Endothelial cell (in vitro differentiated cells): ENCODE results near the gene SLC16A8. TPM values are rescaled to one million over a fixed set of nuclear protein-coding genes. Genes with fewer than 3 reads are reported as not detected.

ENCODE experiments used
- DNase-seq: peaks from one replicate; pipeline ENCODE4 v3.0.0; 2021; ENCODE audit warnings: low spot score
- H3K27ac Mint-ChIP-seq: one replicate; pipeline ENCODE4 v1.8.0; 2021; ENCODE audit warnings: mixed read lengths, inconsistent platforms; ENCODE audit not compliant: unreplicated experiment
- H3K27me3 Mint-ChIP-seq: one replicate; pipeline ENCODE4 v1.8.0; 2021; ENCODE audit warnings: mild to moderate bottlenecking, moderate library complexity, mixed read lengths, inconsistent platforms; ENCODE audit not compliant: unreplicated experiment
- H3K36me3 Mint-ChIP-seq: one replicate; pipeline ENCODE4 v1.8.0; 2021; ENCODE audit warnings: mild to moderate bottlenecking, low read depth, mixed read lengths, inconsistent platforms; ENCODE audit not compliant: unreplicated experiment
- H3K4me1 Mint-ChIP-seq: one replicate; pipeline ENCODE4 v1.8.0; 2021; ENCODE audit warnings: mild to moderate bottlenecking, mixed read lengths, inconsistent platforms; ENCODE audit not compliant: unreplicated experiment
- H3K4me3 Mint-ChIP-seq: one replicate; pipeline ENCODE4 v1.8.0; 2021; ENCODE audit warnings: mild to moderate bottlenecking, mixed read lengths, inconsistent platforms; ENCODE audit not compliant: unreplicated experiment
- H3K9me3 Mint-ChIP-seq: one replicate; pipeline ENCODE4 v1.8.0; 2021; ENCODE audit warnings: mixed read lengths, inconsistent platforms; ENCODE audit not compliant: unreplicated experiment
- total RNA-seq: library from RNA; stranded (reverse); fragmentation: NEBNext Ultra II Directional; extraction: Animal tissue kit (Norgen Biotek cat#: 25700); gene quantifications from one replicate; pipeline ENCODE4 v1.2.1, GENCODE V29; 2021; ENCODE audit not compliant: unreplicated experiment
- TF ChIP-seq, protein P1 (sequence below): fragments of 200-600 bp; sonication (generic); IDR thresholded peaks from one replicate; pipeline ENCODE4 v1.5.0; 2021; ENCODE audit warnings: antibody characterized with exemption; ENCODE audit not compliant: unreplicated experiment

The SLC16A8 gene
- total RNA-seq, 1 donor from 2014 or later: not detected

DNA sequence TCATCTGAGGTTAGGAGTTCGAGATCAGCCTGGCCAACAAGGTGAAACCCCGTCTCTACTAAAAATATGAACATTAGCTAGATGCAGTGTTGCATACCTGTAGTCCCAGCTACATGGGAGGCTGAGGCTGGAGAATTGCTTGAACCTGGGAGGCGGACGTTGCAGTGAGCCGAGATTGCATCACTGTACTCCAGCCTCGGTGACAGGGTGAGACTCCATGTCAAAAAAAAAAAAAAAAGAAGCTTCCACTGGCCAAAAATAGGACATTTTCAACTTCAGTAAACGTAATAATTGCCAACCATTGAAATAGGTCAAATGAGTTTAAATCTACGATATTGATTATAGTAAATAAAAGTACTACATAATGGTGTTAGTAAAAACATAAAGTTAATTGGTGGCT lies 19.7 kb upstream of the SLC16A8 start:
- H3K4me1 Mint-ChIP-seq: peaks cover 16% of the 10 kb centered on the region

DNA sequence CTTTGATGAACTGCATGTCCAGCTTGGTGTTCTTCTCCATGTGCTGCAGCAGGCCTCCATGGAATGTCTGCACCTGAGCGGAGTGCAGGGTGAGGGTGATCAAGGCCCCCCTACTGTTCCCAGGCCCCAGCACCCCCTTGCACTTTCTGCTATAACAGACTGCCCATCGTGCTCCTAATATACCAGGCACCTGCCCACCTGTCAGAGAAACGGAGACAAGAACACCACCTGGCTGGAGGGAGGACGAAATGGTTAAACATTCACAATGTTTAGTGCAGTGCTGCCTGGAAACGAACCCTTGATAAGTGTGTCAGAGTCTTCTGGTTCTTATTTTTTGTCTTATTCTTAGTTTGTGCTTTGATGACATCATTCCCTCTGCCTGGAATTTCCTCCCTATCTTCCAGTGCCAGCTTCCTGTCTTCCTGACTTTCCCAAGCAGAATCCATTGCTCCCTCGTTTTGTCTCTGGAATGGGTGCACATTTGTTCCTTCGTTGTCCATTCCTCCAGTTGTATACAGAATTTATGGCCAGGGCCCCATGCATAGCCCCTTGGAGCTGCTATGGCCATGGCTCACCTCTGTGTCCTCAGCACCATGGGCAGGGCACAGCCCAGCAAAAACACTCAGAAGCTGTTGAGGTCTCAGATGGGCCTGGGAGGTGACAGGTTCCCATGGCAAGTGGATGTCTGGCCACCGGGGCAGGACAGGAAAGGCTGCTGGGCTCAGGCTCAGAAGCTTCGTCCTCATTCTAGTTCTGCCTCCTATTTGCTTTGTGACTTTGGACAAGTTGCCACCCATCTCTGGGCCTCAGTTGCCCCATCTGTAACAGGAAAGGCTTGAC lies 14.6 kb upstream of the SLC16A8 start:
- Mint-ChIP-seq H3K9me3 (no peaks in the 10 kb centered on the region), H3K27ac (peak overlapping the region; percentile 80), H3K4me1 (peaks cover 29% of the 10 kb centered on the region), H3K4me3 (peak overlapping the region; percentile 16), H3K36me3 (peaks cover 4% of the 10 kb centered on the region), H3K27me3 (peaks cover 3% of the 10 kb centered on the region)
- no peak for DNase-seq
- TF ChIP-seq, protein P1, sequence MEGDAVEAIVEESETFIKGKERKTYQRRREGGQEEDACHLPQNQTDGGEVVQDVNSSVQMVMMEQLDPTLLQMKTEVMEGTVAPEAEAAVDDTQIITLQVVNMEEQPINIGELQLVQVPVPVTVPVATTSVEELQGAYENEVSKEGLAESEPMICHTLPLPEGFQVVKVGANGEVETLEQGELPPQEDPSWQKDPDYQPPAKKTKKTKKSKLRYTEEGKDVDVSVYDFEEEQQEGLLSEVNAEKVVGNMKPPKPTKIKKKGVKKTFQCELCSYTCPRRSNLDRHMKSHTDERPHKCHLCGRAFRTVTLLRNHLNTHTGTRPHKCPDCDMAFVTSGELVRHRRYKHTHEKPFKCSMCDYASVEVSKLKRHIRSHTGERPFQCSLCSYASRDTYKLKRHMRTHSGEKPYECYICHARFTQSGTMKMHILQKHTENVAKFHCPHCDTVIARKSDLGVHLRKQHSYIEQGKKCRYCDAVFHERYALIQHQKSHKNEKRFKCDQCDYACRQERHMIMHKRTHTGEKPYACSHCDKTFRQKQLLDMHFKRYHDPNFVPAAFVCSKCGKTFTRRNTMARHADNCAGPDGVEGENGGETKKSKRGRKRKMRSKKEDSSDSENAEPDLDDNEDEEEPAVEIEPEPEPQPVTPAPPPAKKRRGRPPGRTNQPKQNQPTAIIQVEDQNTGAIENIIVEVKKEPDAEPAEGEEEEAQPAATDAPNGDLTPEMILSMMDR: no peak

More for the DNA sequence above, 19.7 kb upstream of the SLC16A8 start:
- Mint-ChIP-seq H3K9me3 (no peaks in the 10 kb centered on the region), H3K36me3 (no peaks in the 10 kb centered on the region), H3K27me3 (peaks cover 4% of the 10 kb centered on the region), H3K4me3 (no peak overlapping the region), H3K27ac (no peak overlapping the region)
- TF ChIP-seq, protein P1: no peak
- DNase-seq: no peak

DNA sequence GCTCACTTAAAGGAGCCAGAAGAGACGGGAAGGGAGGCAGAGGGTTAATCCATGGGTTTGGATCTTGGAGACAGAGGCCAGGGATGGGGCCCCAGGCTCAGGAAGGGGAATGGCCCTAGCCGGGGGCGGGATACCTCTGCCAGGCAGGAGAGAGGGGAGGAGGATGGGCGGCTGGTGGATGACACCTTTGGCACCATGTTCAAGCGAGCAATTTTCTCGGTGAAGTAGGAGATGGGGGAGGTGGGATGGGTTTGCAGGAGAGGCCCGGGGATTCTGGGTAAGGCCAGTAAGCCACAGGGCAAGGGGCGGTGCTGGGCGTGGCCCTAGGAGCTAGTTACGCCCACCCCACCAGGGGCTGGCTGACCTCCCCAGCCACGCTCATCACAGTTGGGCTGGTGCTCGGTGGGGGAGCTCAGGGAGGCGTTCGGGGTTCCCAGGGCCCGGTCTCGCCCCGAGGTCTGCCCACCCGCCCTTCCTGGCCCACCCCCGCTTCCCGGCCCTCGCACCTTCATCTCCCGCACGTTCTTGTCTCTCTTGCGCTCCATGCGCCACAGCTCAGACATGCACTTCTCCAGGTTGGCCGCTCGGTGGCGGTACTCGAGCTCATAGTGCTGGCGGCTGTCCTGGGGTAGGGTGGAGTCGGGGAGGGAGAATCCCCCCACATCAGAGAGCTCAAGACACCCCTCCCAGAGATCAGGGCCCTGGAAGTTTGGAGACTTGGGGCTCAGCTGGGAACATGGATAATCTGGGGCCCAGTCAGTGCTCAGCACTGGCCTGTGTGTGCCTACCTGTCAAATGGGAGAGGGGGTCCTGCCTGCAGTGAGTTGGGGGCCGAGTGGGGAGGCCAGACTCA lies 13.8 kb upstream of the SLC16A8 start:
- peak; percentile 72 for DNase-seq
- peaks cover 4% of the 10 kb centered on the region for H3K36me3 Mint-ChIP-seq

DNA sequence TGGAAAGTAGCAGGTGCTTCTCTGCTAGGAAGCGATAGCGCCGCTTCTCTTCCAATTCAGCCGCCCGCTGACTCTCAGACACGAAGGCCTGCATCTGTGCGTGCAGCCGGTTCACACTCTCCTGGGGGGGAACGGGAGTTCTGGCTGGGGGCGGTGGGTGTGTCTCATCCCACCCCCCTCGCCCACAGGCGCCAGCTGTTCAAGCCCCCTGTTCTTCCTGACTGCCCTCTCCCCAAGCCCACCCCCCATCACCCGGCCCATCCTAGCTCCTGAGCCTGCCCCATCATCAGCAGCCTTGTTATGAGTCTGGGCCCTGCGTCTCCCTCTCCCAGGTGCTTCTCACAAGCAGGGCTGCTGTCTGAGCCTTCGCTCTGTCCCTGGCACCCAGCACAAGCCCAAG lies 13.1 kb upstream of the SLC16A8 start:
- Mint-ChIP-seq H3K4me1 (peaks cover 25% of the 10 kb centered on the region), H3K4me3 (no peak overlapping the region), H3K9me3 (no peaks in the 10 kb centered on the region), H3K27me3 (peaks cover 3% of the 10 kb centered on the region), H3K27ac (no peak overlapping the region), H3K36me3 (peaks cover 4% of the 10 kb centered on the region)
- no peak for DNase-seq
- TF ChIP-seq, protein P1: no peak

More for the DNA sequence above, 13.8 kb upstream of the SLC16A8 start:
- Mint-ChIP-seq H3K9me3 (no peaks in the 10 kb centered on the region), H3K4me1 (peaks cover 29% of the 10 kb centered on the region), H3K27ac (no peak overlapping the region), H3K27me3 (peaks cover 3% of the 10 kb centered on the region), H3K4me3 (no peak overlapping the region)
- TF ChIP-seq, protein P1: peak; percentile 75
